HG03103 (cell line): ENCODE results near the gene CALML3.
"Not testable (repeated sequence)": the region's sequence is repeated elsewhere in the genome, so short reads cannot be mapped to it uniquely, and the experiment has no call there.

Experiments used
- ATAC-seq: cut with Tn5 transposase; IDR thresholded peaks from one replicate; pipeline ENCODE4 v1.9.1; 2021; ENCODE audit warnings: low read depth; ENCODE audit not compliant: unreplicated experiment

The CALML3 gene

GRCh38 chr10:5524641-5525560 is at the start of gene CALML3:
CALML3 (plus strand) TSS chr10:5524961; CDS start chr10:5525086, 125 bp downstream.
- no peak for ATAC-seq

GRCh38 chr10:5475088-5475487 is 49.7 kb upstream of the CALML3 start:
- ATAC-seq = not testable (repeated sequence)

GRCh38 chr10:5475974-5476807 is 48.6 kb upstream of the CALML3 start:
- ATAC-seq = not testable (repeated sequence)

DNA sequence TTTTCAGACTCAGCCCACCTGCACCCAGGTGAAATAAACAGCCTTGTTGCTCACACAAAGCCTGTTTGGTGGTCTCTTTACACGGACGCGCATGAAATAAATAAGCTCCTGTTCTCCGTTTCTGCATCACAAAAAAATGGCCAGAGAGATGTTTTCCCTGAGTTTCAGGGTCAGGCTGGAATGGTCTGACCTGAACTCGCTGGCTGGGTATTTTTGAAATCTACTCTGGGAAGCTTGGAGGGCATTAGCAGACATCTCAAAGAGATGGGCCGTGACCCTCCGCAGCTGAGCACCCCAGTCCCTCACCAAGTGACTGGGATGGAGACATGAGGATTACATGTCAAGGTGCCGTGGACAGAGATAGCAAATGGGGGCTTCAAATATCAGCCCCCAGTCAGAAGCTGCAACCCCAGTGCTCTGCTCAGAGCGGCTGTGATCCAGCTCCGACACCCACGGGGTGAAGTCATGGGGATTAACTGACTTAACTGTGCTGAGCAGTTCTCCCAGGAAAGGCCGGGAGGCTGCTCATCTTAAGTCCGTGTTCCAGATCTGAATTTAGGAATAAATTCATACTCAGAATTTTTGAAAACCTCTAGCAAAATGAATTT is 47.7 kb upstream of the CALML3 start:
- ATAC-seq = no peak

DNA sequence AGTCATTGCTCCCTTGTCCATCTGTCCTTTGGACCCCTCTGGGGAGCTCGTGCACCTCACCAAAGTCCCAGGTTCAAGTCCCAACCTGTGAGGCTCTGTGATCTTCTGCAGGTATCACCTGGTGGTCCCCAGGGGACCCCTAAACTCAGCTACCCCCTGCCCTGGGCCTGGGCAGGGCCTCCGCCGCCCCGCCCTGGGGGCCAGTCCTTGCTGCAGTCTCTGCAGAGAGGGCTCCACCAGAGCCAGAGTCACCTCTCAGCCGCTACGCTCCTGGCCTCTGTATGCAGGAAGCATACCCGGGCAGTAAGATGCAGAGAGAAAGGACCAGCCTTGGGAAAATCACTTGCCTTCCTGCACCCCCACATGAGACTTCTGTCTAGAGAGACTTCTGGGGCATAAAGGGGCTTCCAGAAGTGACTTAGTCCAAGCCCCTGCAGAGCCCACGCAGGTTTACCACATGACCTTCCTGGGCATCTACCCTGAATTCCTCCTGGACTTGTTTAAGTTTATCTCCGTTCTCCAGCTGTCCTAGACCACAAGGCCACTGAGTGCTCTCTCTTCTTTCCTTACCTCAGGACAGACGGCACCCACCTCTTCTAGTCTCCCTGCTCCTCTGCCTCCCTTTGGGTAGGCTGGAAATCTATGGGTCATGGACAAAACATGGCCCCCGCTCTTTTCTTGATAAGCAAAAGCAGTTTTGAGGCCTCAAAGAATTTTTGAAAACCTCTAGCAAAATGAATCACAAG is 46.6 kb upstream of the CALML3 start:
- ATAC-seq = no peak

DNA sequence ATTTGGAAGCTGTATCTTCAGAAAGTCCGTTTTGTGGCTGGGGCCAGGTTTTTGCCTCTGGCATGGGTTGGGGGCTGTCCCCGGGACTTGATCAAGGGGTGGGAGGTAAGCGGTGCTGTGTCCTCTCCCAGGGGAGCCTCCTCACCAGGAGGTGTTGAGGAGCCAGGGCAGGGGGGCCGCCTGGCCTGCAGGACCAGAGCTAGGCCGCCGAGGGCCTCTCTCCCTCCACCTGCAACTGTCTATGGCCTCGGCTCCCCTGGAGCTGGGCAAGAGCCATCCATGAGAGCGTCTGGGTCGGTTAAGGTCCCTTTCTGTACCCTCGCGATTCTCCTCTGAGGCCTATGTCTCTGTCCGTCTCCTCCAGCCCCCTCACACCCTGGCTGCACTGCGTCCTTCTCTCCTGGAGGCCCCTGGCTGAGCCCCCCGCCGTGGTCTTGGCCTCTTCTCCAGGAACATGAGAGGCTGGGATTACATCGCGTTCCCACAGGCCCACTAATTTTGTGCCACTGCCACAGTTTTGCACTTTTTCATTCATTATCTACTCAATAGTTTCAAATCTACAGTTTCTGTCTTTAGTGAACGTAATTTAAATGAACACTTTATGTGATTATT is 46.0 kb upstream of the CALML3 start:
- no peak for ATAC-seq

DNA sequence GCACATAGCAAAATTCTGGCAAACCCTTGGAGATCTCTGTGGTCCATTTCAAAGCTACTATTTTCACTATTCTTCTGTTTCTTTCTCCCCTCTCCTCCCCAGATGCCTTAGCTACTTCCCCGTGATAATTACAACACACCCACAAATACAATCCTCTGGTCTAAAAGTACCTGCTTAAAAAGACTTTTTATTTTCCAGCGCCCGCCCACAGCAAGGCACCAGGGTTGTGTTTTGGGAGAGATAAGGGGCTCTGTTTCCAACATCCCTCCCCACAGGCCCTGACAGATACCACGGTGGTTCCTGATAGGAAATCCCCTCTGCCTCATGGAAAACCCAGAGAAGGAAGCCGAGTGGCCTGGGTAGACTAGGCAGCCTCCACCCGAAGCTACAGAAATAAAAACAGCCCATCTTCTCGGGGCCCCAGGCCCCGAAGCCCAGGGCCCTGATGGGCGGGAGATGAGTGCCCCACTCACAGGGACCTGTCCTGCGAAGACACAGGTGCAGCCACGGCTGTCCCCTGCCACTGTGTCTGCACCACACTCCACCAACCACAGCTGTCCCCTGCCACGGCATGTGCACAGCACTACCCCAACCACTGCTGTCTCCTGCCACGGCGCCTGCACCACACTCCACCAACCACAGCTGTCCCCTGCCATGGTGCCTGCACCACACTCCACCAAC is 45.1 kb upstream of the CALML3 start:
- ATAC-seq = no peak

GRCh38 chr10:5480162-5480941 is 44.4 kb upstream of the CALML3 start:
- ATAC-seq = no peak

GRCh38 chr10:5481121-5481520 is 43.6 kb upstream of the CALML3 start:
- ATAC-seq = no peak

GRCh38 chr10:5482016-5482415 is 42.7 kb upstream of the CALML3 start:
- ATAC-seq = no peak

DNA sequence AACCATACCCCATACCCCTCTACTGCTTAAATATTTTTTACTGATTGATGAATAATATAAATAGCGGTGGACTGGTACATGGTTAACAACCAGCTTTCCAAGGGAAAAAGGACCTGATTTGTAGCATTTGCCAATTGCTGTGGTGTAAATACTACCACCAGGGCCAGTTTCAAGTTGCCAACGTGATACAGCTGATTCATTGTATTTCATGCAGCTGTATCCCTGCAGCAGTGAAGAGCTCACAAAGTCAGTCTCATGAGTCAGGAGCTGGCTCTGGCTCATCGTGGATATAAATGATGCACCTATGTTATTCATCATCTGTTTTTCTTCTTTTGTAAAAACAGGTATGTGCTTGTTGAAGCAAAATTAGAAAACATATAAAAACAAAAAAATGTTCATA is 40.6 kb upstream of the CALML3 start:
- no peak for ATAC-seq

GRCh38 chr10:5485290-5485689 is 39.5 kb upstream of the CALML3 start:
- no peak for ATAC-seq

DNA sequence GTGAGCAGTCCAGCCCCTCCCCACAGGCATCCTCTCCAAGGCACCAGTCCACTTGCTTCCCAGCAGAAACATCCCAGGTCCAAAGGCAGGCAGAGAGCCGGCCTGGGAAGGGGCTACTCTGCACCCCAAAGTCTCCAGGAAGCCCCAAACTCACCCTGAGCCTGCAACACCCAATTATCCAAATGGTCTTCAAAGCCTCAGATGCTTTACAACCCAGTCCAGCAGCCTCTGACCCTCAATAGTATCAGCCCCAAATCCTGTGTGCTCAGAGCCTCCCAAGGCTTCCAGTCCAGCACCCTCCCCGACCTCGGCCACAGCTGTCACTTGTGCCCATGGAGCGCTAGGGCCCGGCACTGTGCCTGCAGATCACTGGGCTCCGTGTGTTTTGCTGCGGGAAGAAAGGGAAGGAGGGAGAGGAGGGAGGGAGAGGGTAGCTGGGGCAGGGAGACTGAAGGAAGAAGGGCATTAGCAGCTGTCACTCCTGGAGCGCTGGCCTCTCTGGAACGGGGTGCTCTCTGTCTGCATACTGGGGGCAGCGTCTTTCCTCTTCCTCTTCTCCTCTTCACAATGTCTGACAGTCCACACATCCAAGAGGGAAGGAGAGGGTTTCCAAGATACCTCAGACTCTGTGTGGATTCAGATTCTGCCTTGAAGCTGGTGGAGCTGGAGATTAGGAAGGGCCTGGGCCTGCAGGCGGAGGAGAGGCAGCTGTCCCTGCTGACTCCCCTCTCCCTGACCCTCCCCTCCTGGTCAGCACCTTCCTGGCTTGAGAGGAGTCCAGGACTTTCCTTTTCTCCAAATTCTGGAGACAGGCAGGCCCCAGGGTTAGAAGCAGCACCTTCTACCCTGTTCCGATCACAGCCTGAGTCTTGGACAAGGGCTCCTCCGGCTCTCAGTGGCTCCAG is 38.6 kb upstream of the CALML3 start:
- no peak for ATAC-seq

DNA sequence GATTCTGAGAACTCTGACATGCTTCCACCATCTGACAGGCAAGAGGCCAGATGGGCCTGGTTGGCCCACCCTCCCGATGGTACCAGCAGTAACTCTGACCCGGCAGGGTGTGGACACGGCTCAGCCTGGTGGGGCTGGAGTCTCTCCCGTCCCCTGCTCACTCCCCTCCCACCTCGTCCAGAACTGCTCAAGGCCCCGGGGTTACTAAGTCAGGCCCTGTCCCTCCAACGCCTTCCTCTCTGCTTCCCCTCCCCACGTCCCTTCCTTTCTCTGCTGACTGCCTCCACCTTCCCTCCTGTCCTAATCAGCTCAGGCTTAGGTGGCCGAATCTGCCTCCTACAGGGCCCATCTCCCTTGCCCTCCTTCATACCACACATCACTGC is 37.9 kb upstream of the CALML3 start:
- no peak for ATAC-seq

DNA sequence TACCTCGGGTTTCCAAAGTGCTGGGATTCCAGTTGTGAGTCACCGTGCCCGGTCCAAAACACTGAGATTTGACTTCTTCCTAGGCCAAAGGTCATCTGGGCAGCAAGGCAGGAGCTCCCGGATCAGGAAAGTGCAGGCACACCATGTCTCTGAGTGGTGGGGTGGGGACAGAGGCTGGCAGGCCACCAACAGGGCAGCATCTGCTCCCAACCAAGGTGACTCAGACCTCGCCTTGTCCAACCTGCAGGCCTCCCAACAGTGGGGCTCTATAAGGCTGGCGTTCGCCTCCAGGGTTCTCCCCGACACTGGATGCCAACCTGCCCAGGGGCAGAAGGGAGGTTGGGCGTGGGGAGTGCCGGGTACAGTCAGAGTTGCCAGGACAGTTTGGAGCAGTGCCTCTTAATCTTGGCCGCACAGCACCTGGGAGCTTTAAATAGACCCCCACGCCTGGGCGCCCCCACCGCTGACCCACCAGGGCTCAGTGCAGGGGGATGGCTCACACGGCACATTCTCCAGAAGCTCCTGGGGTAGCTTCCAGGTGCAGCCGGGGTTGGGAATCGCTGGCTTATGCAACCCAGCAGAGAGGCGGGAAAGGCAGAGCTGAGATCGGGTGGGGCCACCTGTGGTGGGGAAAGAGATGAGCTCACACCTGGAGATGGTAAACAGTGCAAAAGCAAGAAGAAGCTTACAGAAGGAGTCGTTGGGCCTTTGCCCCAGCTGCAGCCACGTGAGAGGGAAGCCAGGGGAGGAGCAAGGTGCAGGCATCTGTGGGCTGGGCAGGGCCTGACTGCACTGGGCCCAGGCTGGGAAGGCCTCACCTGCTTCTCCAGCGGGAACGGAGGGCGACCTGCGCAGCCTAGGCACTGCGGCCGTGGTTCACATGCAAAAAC is 36.2 kb upstream of the CALML3 start:
- no peak for ATAC-seq

GRCh38 chr10:5490032-5490431 is 34.7 kb upstream of the CALML3 start:
- ATAC-seq = no peak
